Stimulated activated CD4-positive, alpha-beta T cell treated with anti-CD3 and anti-CD28 coated beads, Interleukin-4, amount 100 ng/mL, for 48 hours (primary cell): ENCODE data around the gene PACS2.
"Not testable (repeated sequence)": the region's sequence is repeated elsewhere in the genome, so short reads cannot be mapped to it uniquely, and the experiment has no call there.

ENCODE experiments used
- DNase-seq, 2 donors: peaks; one replicate each; pipeline ENCODE4 v3.0.0-alpha.2; 2020; ENCODE audit warnings: low read depth in 2 of 2

Gene PACS2

DNA sequence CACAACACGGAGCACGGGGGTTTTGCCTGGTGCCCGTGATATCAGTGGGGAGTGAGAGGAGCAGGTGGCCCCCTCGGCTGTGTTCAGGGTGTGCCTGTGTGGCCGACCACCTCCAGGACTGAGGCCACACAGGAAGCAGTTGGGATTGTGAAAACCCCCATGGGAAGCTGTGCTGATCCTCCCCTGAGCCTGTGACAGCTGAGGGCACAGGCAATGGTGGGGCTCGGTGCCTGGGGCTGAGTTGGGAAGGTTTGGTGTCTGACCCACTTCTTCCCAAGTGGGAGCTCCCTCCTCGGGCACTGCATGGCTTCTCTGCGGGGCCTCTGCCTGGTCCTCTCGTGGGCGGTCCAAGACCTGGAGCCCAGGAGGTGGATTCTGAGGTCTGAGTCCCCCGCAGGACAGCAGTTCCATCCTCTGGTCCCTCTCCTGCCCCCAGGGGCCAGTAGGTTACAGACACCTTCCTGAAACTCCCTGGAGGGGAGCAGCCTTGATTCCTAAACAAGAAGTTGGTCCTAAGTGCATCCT, 17.9 kb downstream of the PACS2 start:
- no peak for DNase-seq

DNA sequence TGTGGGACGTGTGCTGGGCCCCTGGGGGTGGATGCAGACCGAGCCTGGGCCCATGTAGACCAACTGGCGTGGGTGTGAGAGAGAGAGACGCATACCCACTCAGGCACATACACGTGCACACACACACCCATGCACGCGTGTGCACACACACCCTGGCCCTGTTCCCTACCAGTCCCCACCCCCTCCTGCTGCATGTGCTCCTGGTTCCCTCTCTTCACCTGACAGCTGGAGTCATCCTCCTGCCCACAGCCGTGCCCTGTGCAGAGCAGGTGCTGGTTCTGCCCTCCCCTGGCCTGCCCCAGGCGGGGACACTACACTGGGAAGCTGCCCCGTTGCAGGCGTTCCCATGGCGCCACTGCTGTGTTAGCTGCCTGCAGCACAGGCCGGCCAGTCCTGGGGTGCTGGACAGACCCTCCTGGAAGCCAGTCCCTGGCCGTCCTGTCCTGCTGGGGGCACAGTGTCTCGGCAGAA, 18.5 kb downstream of the PACS2 start:
- DNase-seq = no peak

DNA sequence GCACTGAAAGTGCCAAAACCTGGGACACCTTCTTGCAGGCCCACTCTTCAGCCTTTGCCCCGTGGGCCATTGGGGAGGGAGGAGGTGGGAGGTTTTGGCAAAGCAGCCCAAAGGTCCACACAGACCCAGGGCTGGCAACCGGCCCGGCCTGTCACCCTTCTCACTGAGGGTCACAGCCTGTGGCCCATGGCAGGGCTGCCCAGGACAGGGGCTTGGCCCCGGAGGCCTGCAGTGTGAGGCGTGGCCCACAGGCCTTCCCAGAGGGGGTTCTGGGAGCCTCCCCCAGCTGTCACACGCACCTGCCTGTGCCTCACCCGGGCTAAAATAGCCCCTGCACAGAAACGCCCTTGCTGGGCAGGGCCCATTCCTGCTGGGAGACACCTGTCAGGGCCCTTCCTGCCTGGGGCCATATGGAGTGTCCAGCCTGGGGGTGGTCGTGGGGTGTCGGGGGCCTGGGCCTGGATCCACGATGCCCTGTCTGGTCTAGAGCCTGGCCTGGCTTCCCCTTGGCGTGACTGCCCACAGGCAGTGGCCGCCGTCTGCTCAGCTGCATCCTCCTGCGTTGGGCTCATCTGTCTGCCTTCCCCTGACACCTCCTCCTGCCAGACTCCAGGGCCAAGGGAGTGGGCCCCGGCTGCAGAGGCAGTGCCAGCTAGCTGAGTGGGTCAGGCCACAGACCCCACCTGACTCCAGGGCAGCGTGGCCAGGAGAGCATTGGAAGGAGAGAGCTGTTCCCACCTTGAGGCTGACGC, 19.2 kb downstream of the PACS2 start:
- DNase-seq = no peak

DNA sequence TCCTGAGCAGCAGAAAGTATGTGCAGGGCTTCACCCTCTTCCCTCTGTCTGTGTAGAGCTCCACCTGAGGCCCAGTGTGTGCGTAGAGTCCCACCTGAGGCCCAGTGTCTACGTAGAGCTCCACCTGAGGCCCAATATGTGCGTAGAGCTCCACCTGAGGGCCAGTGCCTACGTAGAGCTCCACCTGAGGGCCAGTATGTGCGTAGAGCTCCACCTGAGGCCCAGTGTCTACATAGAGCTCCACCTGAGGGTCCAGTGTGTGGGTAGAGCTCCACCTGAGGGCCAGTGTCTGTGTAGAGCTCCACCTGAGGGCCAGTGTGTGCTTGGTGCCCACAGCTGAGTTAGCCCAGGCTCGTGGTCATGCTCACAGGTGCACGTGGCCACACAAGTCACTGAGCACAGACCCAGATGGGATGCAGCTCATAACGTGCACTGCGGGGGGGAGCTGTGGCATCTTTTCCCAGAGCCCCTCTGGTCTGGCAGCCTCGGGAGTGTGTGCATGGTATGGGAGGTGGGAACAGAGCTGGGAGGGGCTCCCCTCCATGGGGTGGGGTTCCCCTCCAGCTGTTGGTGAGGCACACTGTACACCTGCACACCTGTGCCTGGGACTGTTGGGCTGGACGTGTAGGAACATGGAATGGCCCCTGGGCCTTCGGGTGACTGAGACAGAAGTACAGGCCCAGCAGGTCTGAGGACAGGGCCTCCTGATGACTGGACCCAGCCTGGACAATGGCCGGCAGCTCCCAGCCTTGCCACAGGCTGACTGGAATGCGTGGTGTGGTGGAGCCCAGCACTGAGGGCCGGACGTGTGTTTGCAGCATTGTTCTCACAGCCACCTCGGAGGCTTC, 20.1 kb downstream of the PACS2 start:
- DNase-seq = no peak

DNA sequence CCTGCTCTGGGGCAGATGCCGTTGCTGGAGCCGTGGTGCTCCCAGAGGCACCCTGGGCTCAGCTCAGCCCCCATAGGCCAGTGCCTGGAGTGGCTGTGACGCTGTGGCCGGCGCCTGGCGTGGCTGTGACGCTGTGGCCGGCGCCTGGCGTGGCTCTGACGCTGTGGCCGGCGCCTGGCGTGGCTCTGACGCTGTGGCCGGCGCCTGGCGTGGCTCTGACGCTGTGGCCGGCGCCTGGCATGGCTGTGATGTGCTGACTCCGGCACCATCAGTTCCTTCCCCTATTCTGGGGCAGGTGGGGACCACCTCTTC, 20.6 kb downstream of the PACS2 start:
- DNase-seq = not testable (repeated sequence)

DNA sequence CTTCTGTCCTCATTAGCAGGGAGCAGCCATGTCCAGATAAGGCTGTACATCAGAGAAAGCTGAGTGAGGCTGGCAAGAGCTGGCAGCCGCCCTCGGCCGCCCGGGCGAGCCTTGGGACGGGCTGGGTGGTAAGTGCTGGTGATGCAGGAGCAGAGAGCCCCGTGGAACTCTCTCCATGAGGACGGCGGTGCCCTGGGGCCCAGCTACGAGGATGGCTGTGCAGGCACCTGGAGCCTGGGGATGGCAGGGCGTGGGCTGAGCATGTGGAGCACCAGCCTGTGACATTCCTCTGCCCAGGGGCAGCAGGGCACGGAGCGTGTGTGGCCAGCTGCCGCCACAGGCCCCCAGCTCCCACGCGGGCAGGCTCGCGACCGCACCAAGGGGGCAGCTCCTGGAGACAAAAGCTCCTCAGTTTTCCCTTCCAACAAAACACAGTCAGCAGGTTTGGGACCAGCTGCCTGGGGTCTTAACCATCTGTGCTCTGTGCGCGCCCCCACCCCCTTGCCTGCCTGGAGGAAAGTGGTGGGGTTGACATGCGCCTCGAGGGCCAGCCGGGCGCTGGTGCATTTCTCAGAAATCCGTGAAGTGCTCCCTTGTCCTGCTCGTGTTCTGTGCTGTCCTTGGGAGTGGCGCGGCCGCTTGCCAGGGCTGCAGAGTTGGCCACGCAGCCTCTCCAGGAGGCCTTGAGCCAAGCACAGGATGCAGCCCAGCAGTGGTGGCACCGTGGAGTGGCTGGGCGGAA, 21.4 kb downstream of the PACS2 start:
- DNase-seq = no peak

DNA sequence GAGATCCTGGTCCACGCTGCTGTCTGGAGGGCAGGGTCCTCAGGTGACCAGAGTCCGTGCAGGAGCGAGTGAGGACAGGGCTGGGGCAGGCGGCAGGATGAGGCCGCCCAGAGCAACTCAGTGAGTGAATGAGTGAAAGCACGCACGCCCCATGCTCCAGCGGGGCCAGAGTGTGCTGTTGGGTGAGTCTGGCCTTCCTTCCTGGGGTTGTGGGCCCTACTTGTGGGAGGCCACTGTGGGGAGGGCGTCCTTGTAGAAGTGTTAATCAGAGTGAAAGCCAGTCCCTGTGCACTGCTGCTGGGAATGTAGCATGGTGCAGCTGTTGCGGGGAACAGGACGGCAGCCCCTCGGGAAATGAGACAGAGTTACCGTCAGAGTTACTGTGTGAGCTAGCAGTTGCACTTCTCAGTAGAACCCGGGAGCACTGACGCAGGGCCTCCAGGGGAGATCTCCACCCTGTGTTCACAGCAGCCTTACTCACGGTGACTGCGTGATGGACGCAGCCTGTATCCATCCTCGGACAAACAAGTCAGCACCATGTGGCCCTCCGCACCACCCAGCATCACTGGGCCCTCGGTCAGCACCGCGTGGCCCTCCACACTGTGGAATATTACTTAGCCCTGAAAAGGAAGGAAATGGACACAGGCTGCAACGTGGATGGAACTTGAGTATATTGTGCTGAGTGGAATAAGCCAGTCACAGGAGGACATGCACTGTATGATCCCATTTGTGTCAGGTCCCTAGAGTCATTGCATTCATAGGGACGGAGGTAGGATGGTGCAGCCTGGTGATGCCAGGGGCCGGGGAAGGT, 22.1 kb downstream of the PACS2 start:
- DNase-seq = no peak

DNA sequence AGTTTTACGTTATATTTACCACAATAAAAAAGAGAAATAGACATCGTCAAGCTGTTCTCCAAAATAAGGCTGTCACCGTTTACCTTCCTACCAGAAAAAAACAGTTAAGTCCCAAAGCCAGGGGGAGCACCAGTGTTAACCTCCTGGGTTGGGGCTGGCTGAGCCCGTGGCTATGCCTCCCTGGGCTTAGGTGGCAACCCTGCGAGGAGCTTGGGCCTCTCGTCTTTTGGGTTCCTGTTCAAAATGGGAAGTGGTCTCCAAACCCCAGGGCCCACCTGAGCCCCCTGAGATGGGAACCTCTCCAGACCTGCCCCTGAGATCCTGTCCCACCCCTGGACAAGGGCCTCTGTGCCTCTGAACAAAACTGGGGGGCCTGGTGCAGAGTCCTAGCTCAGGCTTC, 22.9 kb downstream of the PACS2 start:
- DNase-seq = no peak

DNA sequence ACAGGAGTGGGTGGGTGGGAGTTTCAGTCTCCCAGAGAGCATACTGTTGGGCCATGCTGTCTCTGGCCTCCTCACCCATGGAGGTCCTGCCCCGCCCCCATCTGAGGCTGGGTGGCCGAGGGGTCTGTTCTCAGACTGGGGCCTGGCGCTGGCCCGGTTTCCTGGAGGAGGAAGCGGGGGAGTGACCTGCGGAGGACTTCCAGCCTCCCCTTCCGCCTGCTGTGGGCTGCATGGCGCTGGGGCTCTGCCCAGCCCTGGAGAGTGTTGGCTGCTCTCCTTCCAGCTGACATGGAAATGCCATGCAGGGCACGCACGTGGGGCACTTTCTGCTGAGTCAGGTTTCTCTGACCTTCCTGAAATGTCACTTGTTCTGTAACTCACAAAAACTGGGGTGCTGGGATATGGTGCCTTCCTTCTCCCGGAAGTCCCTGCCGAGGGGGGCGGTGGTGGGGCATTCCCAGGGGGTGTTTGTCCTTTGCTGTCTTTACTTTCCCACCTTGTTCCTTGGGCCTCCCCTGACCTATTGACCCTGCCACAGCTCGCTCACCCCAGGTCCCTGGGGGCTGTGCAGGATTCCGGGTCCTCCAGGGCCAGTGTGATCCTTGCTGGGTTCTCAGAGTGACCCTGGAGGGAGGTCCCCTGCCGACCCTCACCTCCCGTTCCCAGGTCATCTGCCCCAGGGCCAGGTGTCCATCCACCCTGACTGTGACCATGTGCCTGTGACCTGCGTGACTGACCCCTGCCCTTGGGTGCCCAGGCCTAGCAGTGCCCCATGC, 23.6 kb downstream of the PACS2 start:
- no peak for DNase-seq

DNA sequence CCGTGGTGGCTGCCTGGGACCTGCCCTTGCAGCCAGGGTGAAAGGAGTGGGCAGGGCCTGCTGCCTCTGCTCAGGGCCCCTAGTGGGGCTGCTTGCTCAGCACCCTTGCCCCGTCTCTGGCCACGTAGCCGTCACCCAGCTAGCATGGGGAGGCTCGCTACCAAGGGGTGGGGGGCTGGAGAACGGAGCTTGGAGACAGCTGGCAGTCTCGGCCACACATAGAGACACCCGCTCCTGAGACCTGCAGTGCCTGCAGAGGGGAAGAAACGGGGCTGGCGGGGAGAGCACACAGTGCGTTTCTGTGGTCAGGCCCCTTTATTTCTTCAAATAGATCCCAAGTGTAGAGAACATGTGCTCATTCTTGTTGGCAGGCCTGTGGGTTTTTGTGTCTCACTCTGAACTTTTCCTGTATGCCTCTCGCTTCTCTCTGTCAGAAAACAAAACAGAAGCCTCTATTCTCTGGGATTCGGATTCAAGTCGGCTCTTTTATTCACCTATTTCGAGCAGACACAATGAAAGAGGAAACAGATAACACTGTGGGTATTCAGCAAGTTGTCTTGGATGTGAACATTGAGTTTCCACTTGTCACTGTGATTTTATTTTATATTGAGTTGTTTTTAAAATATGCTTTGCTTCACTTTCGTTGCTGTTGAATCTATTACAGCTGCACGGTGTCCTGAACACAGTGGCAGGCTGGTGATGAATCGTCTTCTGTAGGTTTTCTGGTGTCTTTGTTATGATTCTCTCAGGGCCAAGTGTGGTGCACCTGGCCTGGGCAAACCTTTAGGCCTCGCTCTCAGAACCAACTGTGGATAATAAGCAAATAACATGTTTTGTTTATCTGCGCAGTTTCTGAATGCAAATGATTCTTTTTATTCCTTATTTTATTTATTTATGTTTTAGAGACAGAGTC, 26.5 kb downstream of the PACS2 start:
- no peak for DNase-seq

DNA sequence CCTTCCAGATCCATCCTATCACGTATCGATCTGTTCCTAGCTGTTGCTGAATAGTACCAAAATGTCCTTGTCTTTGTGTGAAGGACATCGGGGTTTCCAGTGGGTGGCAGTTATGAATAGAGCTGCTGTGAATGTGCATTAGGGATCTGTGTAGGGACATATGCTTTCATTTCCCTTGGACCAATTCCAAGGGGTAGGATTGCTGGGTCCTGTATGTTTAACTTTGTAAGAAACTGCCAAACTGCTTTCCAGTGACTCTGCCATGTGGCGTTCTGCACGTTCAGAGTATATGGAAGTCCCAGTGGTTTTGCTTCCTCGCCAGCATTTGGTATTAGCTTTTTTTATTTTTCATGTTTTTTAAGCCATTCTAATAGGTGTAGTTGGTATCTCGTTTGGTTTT, 28.6 kb downstream of the PACS2 start:
- no peak for DNase-seq

DNA sequence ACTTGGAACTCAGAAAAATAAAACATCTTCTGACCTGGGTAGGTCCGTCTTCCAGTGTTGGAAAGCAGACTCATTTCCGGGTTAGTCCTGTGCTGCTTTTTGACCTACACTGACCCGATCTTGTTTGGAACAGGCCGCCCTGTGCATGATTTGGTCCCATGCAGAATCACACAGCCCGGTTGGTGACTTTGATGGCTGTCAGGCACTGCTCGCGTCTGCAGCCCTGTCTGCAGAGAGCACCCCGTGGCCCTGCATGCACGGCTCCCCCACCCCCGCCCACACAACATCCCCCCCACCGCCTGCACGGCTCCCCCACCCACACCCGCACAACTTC, 31.6 kb downstream of the PACS2 start:
- no peak for DNase-seq

DNA sequence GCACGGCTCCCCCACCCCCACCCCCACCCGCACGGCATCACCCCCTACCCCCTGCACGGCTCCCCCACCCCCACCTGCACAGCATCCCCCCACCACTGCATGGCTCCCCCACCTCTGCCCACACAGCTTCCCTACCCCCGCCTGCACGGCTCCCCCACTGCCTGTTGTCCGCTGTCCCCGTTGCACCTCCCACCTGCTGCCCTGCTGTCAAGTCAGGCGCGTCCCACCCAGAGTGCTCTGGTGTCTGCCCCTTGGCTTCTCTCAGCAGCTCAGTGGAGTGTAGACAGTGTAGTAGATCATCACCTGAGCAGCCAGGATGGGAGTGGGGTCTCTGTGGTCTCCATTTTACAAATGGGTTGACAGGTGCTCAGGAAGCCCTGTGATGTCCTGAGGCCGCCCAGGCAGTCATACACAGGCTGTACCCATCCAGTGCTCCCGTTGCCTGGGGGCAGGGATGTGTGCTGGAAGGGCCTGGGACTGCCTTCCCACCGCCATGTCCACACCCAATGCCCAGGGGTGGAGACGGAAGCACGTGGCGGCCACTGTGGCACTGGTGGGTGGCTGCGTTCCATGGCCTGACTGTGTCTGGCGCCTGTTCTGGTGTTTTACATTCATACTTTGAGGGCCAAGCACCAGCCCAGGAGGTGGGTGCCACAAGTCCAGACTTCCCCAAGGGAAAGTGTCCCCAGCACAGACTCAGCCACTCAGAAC, 32.5 kb downstream of the PACS2 start:
- DNase-seq = no peak

DNA sequence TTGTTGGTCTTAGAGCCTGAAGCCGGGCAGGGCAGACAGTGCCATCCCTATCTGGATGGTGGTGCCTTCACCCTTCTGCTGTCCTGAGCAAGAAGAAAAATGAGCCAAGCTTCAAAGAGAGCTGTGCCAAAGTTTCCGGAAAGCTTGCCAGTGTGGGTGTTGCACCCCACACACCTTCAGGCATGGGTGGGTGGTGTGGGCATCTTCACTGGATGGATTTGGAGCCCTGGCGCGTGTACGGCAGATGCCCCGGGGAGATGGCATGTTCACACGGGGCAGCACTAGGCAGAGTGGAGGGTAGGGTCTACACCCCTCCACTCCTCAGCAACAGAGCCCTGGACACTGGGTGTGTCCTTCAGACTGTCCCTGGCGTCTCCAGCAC, 33.0 kb downstream of the PACS2 start:
- no peak for DNase-seq

DNA sequence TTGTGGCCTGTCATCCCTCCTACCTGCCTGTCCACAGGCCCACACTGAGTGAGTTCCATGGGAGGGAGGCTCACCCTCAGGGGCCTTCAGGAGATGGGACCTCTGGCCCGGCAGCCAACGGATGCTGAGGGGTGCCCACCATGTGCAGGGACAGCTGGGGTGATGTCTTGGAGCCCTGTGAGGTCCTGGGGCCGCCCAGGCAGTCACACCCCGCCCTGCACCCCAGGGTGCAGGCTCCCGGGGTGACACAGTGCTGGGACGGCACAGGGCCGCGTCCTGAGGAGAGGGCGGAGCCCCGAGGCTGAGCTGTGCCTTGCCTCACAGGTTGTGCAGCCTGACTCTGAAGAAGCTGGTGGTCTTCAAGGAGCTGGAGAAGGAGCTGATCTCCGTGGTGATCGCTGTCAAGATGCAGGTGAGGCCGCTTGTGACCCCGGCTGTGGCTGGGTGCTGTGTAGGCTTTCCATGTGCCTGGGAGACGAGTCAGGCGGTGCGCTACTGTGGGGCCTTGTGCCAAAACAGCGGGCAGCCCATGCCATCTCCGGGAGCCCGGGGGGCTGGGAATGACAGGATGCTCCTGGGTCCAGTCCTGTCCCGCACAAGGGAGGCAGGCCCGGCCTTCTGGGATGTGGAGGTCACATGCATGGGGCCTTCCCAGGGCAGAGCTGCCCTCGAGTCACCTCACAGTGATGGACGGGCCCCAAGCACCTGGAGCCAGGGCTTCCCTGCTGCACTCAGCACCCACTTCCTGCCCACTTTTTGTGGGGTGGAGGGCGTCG, 33.8 kb downstream of the PACS2 start:
- DNase-seq = no peak

DNA sequence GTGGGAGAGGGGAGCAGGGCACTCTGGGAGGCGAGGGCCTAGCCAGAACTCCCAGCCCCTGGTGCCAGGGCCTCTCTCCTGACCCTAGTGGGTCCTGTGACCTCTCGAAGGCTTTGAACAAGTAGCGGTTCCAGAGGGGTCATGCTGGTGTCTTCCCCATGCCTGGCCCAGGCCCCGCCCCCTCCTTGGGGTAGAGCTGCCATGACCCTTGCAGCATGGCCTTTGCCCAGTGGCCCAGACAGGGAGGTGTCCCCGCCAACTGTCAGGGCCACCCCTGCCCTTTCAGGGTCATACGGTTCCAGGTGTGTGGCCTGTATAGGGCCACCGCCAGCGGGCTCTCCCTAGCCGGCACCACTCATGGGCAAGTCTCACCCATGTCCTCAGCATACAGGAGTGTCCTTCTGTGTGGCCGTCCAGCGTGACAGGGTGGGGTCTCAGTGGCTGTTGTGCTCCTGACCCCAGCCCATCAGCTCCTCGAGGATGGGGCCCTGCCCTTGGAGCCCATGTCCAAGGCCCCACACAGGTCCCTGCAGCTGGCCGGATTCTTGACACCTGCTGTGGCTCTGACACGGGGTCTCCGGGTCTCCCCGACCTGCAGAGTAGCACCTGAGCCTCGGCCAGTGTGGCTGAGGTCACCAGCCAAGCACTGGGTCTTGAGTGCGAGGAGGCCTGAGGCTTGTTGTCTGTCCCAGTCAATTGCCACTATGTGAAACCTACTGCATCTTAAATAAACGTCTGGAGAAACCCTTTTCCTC, 34.6 kb downstream of the PACS2 start:
- DNase-seq = no peak

DNA sequence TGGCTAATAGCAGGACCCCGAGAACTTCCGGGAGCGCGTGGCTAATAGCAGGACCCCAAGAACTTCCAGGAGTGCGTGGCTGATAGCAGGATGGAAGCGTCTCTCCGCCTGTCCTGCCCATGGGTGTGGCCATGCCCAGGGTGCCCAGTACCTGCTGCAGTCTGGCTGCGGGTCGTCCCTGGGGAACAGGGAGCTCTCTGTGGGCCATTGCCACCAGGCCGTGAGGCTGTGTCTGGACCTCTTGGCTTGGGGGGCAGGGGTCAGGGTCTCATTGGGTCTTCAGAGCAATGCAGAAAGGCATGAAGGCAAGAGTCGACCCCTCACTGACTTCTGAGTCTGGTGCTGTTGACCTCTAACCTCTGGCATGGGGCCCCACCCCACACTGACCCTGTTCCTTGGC, 35.4 kb downstream of the PACS2 start:
- no peak for DNase-seq
